CD14-positive monocyte (primary cell): ENCODE data around the gene LUC7L. TPM values are rescaled to one million over a fixed set of nuclear protein-coding genes. Genes with fewer than 3 reads are reported as not detected.

Experiments
- DNase-seq, 3 donors: peaks; one replicate each; pipeline ENCODE4 v3.0.0-alpha.2; 2011 to 2022
- H2AFZ ChIP-seq: 2 replicates; pipeline ENCODE4 v1.6.0; 2012; ENCODE audit warnings: mild to moderate bottlenecking, low read depth, low read length, inconsistent platforms; ENCODE audit not compliant: insufficient read depth, poor library complexity, severe bottlenecking
- H3K27ac ChIP-seq, 2 donors: 1 replicate in 1 of 2; 2 replicates in 1 of 2; pipeline ENCODE4 v1.5.1; 2012 to 2013; ENCODE audit warnings: low read length in 2 of 2, control low read depth in 1 of 2, inconsistent platforms in 1 of 2, low read depth in 1 of 2, mild to moderate bottlenecking in 1 of 2
- H3K27me3 ChIP-seq, 2 donors: one replicate each; pipeline versions ENCODE4 v1.6.0 to v1.6.1; 2011 to 2013; ENCODE audit warnings: low read length in 2 of 2; ENCODE audit not compliant: control insufficient read depth in 2 of 2, insufficient read depth in 2 of 2
- H3K36me3 ChIP-seq, 2 donors: replicated peaks in 1 of 2; 1 replicate in 1 of 2; 2 replicates in 1 of 2; pipeline versions ENCODE4 v1.5.1 to v1.6.1; 2012 to 2013; ENCODE audit warnings: low read length in 2 of 2, control low read depth in 1 of 2, inconsistent platforms in 1 of 2, mild to moderate bottlenecking in 1 of 2; ENCODE audit not compliant: insufficient read depth in 2 of 2, control insufficient read depth in 1 of 2
- H3K4me1 ChIP-seq, 2 donors: 1 replicate in 1 of 2; 2 replicates in 1 of 2; pipeline versions ENCODE4 v1.5.1 to v1.6.1; 2012 to 2013; ENCODE audit warnings: low read length in 2 of 2, control low read depth in 1 of 2, inconsistent platforms in 1 of 2, mild to moderate bottlenecking in 1 of 2, moderate library complexity in 1 of 2; ENCODE audit not compliant: insufficient read depth in 2 of 2, control insufficient read depth in 1 of 2
- H3K4me2 ChIP-seq: replicated peaks from 2 replicates; pipeline ENCODE3; 2012; ENCODE audit warnings: low read length, moderate library complexity, mild to moderate bottlenecking; ENCODE audit not compliant: poor library complexity, severe bottlenecking; ENCODE audit errors: extremely low read depth
- H3K4me3 ChIP-seq, 3 experiments: fragments of 200-600 bp in 1 of 3; sonication (generic) in 1 of 3; replicated peaks in 1 of 3; 1 replicate in 2 of 3; 2 replicates in 1 of 3; pipeline ENCODE4 v1.5.1; 2011 to 2013; ENCODE audit warnings: low read length in 3 of 3, mild to moderate bottlenecking in 3 of 3, control low read depth in 2 of 3, low read depth in 2 of 3, inconsistent platforms in 1 of 3, moderate library complexity in 1 of 3
- H3K79me2 ChIP-seq: 2 replicates; pipeline ENCODE4 v1.6.0; 2012; ENCODE audit warnings: mild to moderate bottlenecking, control low read depth, inconsistent platforms, low read length, moderate library complexity; ENCODE audit not compliant: insufficient read depth
- H3K9ac ChIP-seq: 2 replicates; pipeline ENCODE4 v1.6.0; 2017; ENCODE audit warnings: low read length, mild to moderate bottlenecking; ENCODE audit not compliant: insufficient read depth, poor library complexity, severe bottlenecking
- H3K9me3 ChIP-seq, 2 donors: replicated peaks in 1 of 2; 1 replicate in 1 of 2; 2 replicates in 1 of 2; pipeline versions ENCODE4 v1.5.1 to v1.6.1; 2012 to 2013; ENCODE audit warnings: low read length in 2 of 2, control low read depth in 1 of 2; ENCODE audit not compliant: control insufficient read depth in 1 of 2, insufficient read depth in 1 of 2
- H4K20me1 ChIP-seq: 2 replicates; pipeline ENCODE4 v1.6.0; 2012; ENCODE audit warnings: mild to moderate bottlenecking, low read length, control low read depth, moderate library complexity; ENCODE audit not compliant: insufficient read depth
- H3K27ac Mint-ChIP-seq, 7 donors: one replicate each; pipeline ENCODE4 v1.8.0; 2020; ENCODE audit warnings: mild to moderate bottlenecking in 7 of 7, mixed read lengths in 7 of 7, moderate library complexity in 6 of 7, inconsistent platforms in 2 of 7
- H3K27me3 Mint-ChIP-seq, 3 donors: one replicate each; pipeline ENCODE4 v1.8.0; 2021 to 2022; ENCODE audit warnings: low read depth in 3 of 3, mild to moderate bottlenecking in 3 of 3, mixed read lengths in 3 of 3, moderate library complexity in 3 of 3, inconsistent platforms in 1 of 3
- H3K36me3 Mint-ChIP-seq, 2 donors: one replicate each; pipeline ENCODE4 v1.8.0; 2020; ENCODE audit warnings: mixed read lengths in 2 of 2, inconsistent platforms in 1 of 2, mild to moderate bottlenecking in 1 of 2
- H3K4me1 Mint-ChIP-seq: one replicate; pipeline ENCODE4 v1.8.0; 2020; ENCODE audit warnings: mild to moderate bottlenecking, mixed read lengths
- H3K4me3 Mint-ChIP-seq, 2 donors: one replicate each; pipeline ENCODE4 v1.8.0; 2020; ENCODE audit warnings: mild to moderate bottlenecking in 2 of 2, mixed read lengths in 2 of 2, moderate library complexity in 1 of 2
- H3K9me3 Mint-ChIP-seq, 7 donors: one replicate each; pipeline ENCODE4 v1.8.0; 2020 to 2022; ENCODE audit warnings: mixed read lengths in 7 of 7, mild to moderate bottlenecking in 6 of 7, moderate library complexity in 6 of 7, inconsistent platforms in 2 of 7
- CTCF ChIP-seq: fragments of 200-600 bp; IDR thresholded peaks from one replicate; pipeline ENCODE4 v1.8.0; 2022; ENCODE audit warnings: antibody characterized with exemption, mild to moderate bottlenecking
- WGBS: methylation state at CpG from one replicate; pipeline ENCODE4 v1.1.5; 2013; ENCODE audit warnings: missing lambda C conversion rate; ENCODE audit not compliant: insufficient coverage; 5-methylcytosine and 5-hydroxymethylcytosine counted together
- intact Hi-C, 2 donors: fragments of 100-400 bp; cut with micrococcal nuclease; formaldehyde crosslinking; loops; one replicate each; pipeline versions ENCODE4 v1.15.0 to v1.15.1; 2023
- polyA plus RNA-seq, 3 donors: library from polyadenylated mRNA; depleted of rRNA in 1 of 3; unstranded in 2 of 3; stranded (reverse) in 1 of 3; fragments of 300-500 nt in 2 of 3; fragments of >200 nt in 1 of 3; fragmentation: Illumina TruSeq in 2 of 3; gene quantifications; 1 replicate in 2 of 3; 2 replicates in 1 of 3; pipeline ENCODE4 v1.2.3, GENCODE V29; 2012 to 2021

Gene LUC7L
- polyA plus RNA-seq, 3 donors, result 4.0 to 109 (median 4.6) TPM

- no peak for DNase-seq
- H3K9ac ChIP-seq, result no peak overlapping the region
- peaks cover 0 to 5% (median 4%) of the 10 kb centered on the region in 7 donors for H3K9me3 Mint-ChIP-seq
- no peaks in the 10 kb centered on the region for H3K9me3 ChIP-seq
- H3K4me3 ChIP-seq, result no peak overlapping the region
- TF ChIP-seq CTCF, result no peak
- peaks cover 2% of the 10 kb centered on the region for H3K4me1 Mint-ChIP-seq
- no peak overlapping the region for H3K4me3 Mint-ChIP-seq
- H3K27me3 Mint-ChIP-seq, result peaks cover 27 to 50% (median 42%) of the 10 kb centered on the region in 3 donors
- H2AFZ ChIP-seq, result no peak overlapping the region
- H3K27ac Mint-ChIP-seq, result no peak overlapping the region
- intact Hi-C loops, result no loop called here
- H3K27me3 ChIP-seq, result peaks cover 0 to 31% of the 10 kb centered on the region in 2 donors
- WGBS, result 87% methylated on average over 19 of the region's 30 CpGs
- peaks cover 3 to 6% of the 10 kb centered on the region in 2 donors for H3K4me1 ChIP-seq
- no peaks in the 10 kb centered on the region for H3K36me3 Mint-ChIP-seq
- H3K27ac ChIP-seq, result no peak overlapping the region
- H3K79me2 ChIP-seq, result no peaks in the 10 kb centered on the region
- H3K36me3 ChIP-seq, result no peaks in the 10 kb centered on the region
- H4K20me1 ChIP-seq, result no peaks in the 10 kb centered on the region
- no peak overlapping the region for H3K4me2 ChIP-seq
Measured at GRCh38 chr16:273547-274421, 44.5 kb upstream of the LUC7L start.

GRCh38 chr16:272633-273546 is 43.6 kb upstream of the LUC7L start:
- no peaks in the 10 kb centered on the region for H3K79me2 ChIP-seq
- no peaks in the 10 kb centered on the region for H4K20me1 ChIP-seq
- Mint-ChIP-seq H3K4me1 (peaks cover 2% of the 10 kb centered on the region), H3K27ac (no peak overlapping the region), H3K27me3 (peaks cover 22 to 44% (median 33%) of the 10 kb centered on the region in 3 donors), H3K36me3 (no peaks in the 10 kb centered on the region), H3K4me3 (no peak overlapping the region), H3K9me3 (peaks cover 0 to 5% (median 4%) of the 10 kb centered on the region in 7 donors)
- no peaks in the 10 kb centered on the region for H3K36me3 ChIP-seq
- H3K9me3 ChIP-seq, result no peaks in the 10 kb centered on the region
- no peak overlapping the region for H3K4me2 ChIP-seq
- H3K4me1 ChIP-seq, result peaks cover 3 to 6% of the 10 kb centered on the region in 2 donors
- no peak overlapping the region for H3K4me3 ChIP-seq
- intact Hi-C loops, result no loop called here
- no peak overlapping the region for H2AFZ ChIP-seq
- 91% methylated on average over 27 of the region's 36 CpGs for WGBS
- H3K9ac ChIP-seq, result no peak overlapping the region
- H3K27me3 ChIP-seq, result peaks cover 0 to 24% of the 10 kb centered on the region in 2 donors
- H3K27ac ChIP-seq, result no peak overlapping the region
- DNase-seq, result no peak
- TF ChIP-seq CTCF, result no peak
